Fibroblast of lung (primary cell): ENCODE results near the gene ADCK1. TPM values are rescaled to one million over a fixed set of nuclear protein-coding genes. Genes with fewer than 3 reads are reported as not detected.
"Not testable (repeated sequence)": the region's sequence is repeated elsewhere in the genome, so short reads cannot be mapped to it uniquely, and the experiment has no call there.

Experiments
- DNase-seq, 2 donors: peaks; one replicate each; pipeline versions ENCODE4 v3.0.0 to v3.0.0-alpha.2; 2010; ENCODE audit warnings: low read depth in 2 of 2
- H2AFZ ChIP-seq: 2 replicates; pipeline ENCODE4 v1.5.1; 2012; ENCODE audit warnings: low read length, control low read depth, inconsistent platforms
- H3K27ac ChIP-seq: 2 replicates; pipeline ENCODE4 v1.5.1; 2011; ENCODE audit warnings: low read length, control low read depth; ENCODE audit not compliant: insufficient read depth
- H3K27me3 ChIP-seq: 2 replicates; pipeline ENCODE4 v1.5.1; 2011; ENCODE audit warnings: mild to moderate bottlenecking, low read length; ENCODE audit not compliant: control insufficient read depth, insufficient read depth
- H3K36me3 ChIP-seq: 2 replicates; pipeline ENCODE4 v1.5.1; 2011; ENCODE audit warnings: low read length; ENCODE audit not compliant: control insufficient read depth, insufficient read depth
- H3K4me1 ChIP-seq: 2 replicates; pipeline ENCODE4 v1.5.1; 2011; ENCODE audit warnings: low read length; ENCODE audit not compliant: control insufficient read depth, insufficient read depth; ENCODE audit errors: extremely low read depth
- H3K4me2 ChIP-seq: 2 replicates; pipeline ENCODE4 v1.5.1; 2011; ENCODE audit warnings: low read length, control low read depth; ENCODE audit not compliant: insufficient read depth; ENCODE audit errors: extremely low read depth
- H3K4me3 ChIP-seq, 4 experiments: fragments of 200-600 bp in 1 of 4; sonication (generic) in 1 of 4; replicated peaks in 1 of 4; 2 replicates each; pipeline ENCODE4 v1.5.1; 2011 to 2016; ENCODE audit warnings: low read length in 4 of 4, low read depth in 3 of 4, mild to moderate bottlenecking in 3 of 4, control low read depth in 2 of 4, inconsistent platforms in 1 of 4, mixed read lengths in 1 of 4; ENCODE audit not compliant: insufficient read depth in 1 of 4; ENCODE audit errors: control extremely low read depth in 1 of 4
- H3K79me2 ChIP-seq: 2 replicates; pipeline ENCODE4 v1.5.1; 2012; ENCODE audit warnings: mild to moderate bottlenecking, low read length, inconsistent platforms; ENCODE audit not compliant: control insufficient read depth, insufficient read depth
- H3K9ac ChIP-seq: 2 replicates; pipeline ENCODE4 v1.5.1; 2011; ENCODE audit warnings: mild to moderate bottlenecking, low read length, control low read depth; ENCODE audit not compliant: insufficient read depth
- H3K9me3 ChIP-seq: 2 replicates; pipeline ENCODE4 v1.5.1; 2012; ENCODE audit warnings: low read depth, low read length; ENCODE audit not compliant: control insufficient read depth, insufficient read depth
- H4K20me1 ChIP-seq: 2 replicates; pipeline ENCODE4 v1.5.1; 2011; ENCODE audit warnings: low read length; ENCODE audit not compliant: control insufficient read depth, insufficient read depth; ENCODE audit errors: extremely low read depth
- CTCF ChIP-seq, 2 donors: IDR thresholded peaks in 1 of 2; conservative IDR thresholded peaks in 1 of 2; 1 replicate in 1 of 2; 2 replicates in 1 of 2; pipeline ENCODE4 v1.5.1; 2011 to 2012; ENCODE audit warnings: low read length in 2 of 2, control low read depth in 1 of 2, inconsistent platforms in 1 of 2, low read depth in 1 of 2, mild to moderate bottlenecking in 1 of 2
- EZH2 ChIP-seq: IDR thresholded peaks from 2 replicates; pipeline ENCODE4 v1.5.1; 2012; ENCODE audit warnings: low read length, control low read depth, mild to moderate bottlenecking; ENCODE audit errors: missing control alignments
- polyA plus RNA-seq, 2 donors: library from polyadenylated mRNA; depleted of rRNA in 1 of 2; stranded (reverse) in 1 of 2; unstranded in 1 of 2; fragments of >200 nt; gene quantifications; 2 replicates each; pipeline ENCODE4 v1.2.1, GENCODE V29; 2011 to 2012; ENCODE audit warnings: missing spikeins in 1 of 2
- total RNA-seq: library from RNA; depleted of rRNA; stranded (reverse); fragments of >200 nt; gene quantifications from 2 replicates; pipeline ENCODE4 v1.2.1, GENCODE V29; 2014

Gene ADCK1
- total and polyA plus RNA-seq, 2 donors (not counting 1 experiment from before 2014, with no cell fraction given) = 4.6 to 4.8 TPM

- Histone ChIP-seq H3K9ac (peak overlapping the region; percentile 100), H3K4me1 (peaks cover 8% of the 10 kb centered on the region), H3K4me2 (peak overlapping the region; percentile 97), H2AFZ (peak overlapping the region; percentile 96), H3K9me3 (no peaks in the 10 kb centered on the region), H3K27me3 (no peaks in the 10 kb centered on the region), H3K36me3 (no peaks in the 10 kb centered on the region), H3K4me3 (peak overlapping the region; percentile 90 to 100 (median 96)), H3K27ac (peak overlapping the region; percentile 100), H4K20me1 (no peaks in the 10 kb centered on the region), H3K79me2 (peaks cover 40% of the 10 kb centered on the region)
- TF ChIP-seq EZH2 (no peak), CTCF (conservative IDR thresholded peaks at IDR 0.05 in 1 of 2, IDR thresholded peaks at IDR 0.05 in 1 of 2; ENCODE audit: low read depth in 1 of 2, low read length in 2 of 2) (peak; percentile 26 to 43)
- peak; percentile 92 to 95 for DNase-seq
These were observed 38.5 kb upstream of the ADCK1 start for GRCh38 chr14:77761205-77761931.

GRCh38 chr14:77763316-77763715 is 36.6 kb upstream of the ADCK1 start:
- DNase-seq = no peak
- no peak for TF ChIP-seq CTCF (conservative IDR thresholded peaks at IDR 0.05 in 1 of 2, IDR thresholded peaks at IDR 0.05 in 1 of 2; ENCODE audit: low read depth in 1 of 2, low read length in 2 of 2)
- H3K9ac ChIP-seq = no peak overlapping the region
- no peak overlapping the region for H3K4me2 ChIP-seq
- peaks cover 8% of the 10 kb centered on the region for H3K4me1 ChIP-seq
- H3K27me3 ChIP-seq = no peaks in the 10 kb centered on the region
- H2AFZ ChIP-seq = no peak overlapping the region
- no peak overlapping the region for H3K4me3 ChIP-seq
- H4K20me1 ChIP-seq = no peaks in the 10 kb centered on the region
- no peaks in the 10 kb centered on the region for H3K36me3 ChIP-seq
- H3K9me3 ChIP-seq = no peaks in the 10 kb centered on the region
- no peak overlapping the region for H3K27ac ChIP-seq
- peaks cover 26% of the 10 kb centered on the region for H3K79me2 ChIP-seq

GRCh38 chr14:77763978-77764377 is 35.9 kb upstream of the ADCK1 start:
- Histone ChIP-seq H3K27ac (no peak overlapping the region), H3K4me1 (peaks cover 6% of the 10 kb centered on the region), H3K4me3 (no peak overlapping the region), H3K27me3 (no peaks in the 10 kb centered on the region), H3K9me3 (no peaks in the 10 kb centered on the region), H3K36me3 (no peaks in the 10 kb centered on the region), H2AFZ (no peak overlapping the region), H3K4me2 (no peak overlapping the region), H3K9ac (no peak overlapping the region), H3K79me2 (peaks cover 19% of the 10 kb centered on the region), H4K20me1 (no peaks in the 10 kb centered on the region)
- TF ChIP-seq CTCF (conservative IDR thresholded peaks at IDR 0.05 in 1 of 2, IDR thresholded peaks at IDR 0.05 in 1 of 2; ENCODE audit: low read depth in 1 of 2, low read length in 2 of 2) = no peak
- TF ChIP-seq EZH2 = no peak
- no peak for DNase-seq

- H3K4me2 ChIP-seq, H3K79me2 ChIP-seq, H3K4me3 ChIP-seq, H3K36me3 ChIP-seq, H3K27ac ChIP-seq, H4K20me1 ChIP-seq, H3K27me3 ChIP-seq, H2AFZ ChIP-seq, H3K4me1 ChIP-seq, H3K9me3 ChIP-seq, H3K9ac ChIP-seq, DNase-seq: not testable (repeated sequence)
These were observed 31.4 kb upstream of the ADCK1 start for GRCh38 chr14:77768442-77769069.
